Bronchial epithelial cell (primary cell): ENCODE results near the gene ZSCAN4. TPM values are rescaled to one million over a fixed set of nuclear protein-coding genes. Genes with fewer than 3 reads are reported as not detected.

ENCODE experiments used
- DNase-seq: peaks from one replicate; pipeline ENCODE4 v3.0.0-alpha.2; 2010; ENCODE audit warnings: low read depth
- FAIRE-seq: peaks from 2 replicates; lab custom pipeline; 2011; peaks lifted over from hg19 to GRCh38; lab: Jason Lieb, UNC
- H3K27me3 ChIP-seq: 2 replicates; pipeline ENCODE4 v1.5.1; 2011; ENCODE audit warnings: low read length; ENCODE audit not compliant: control insufficient read depth, insufficient read depth
- H3K36me3 ChIP-seq: 2 replicates; pipeline ENCODE4 v1.5.1; 2011; ENCODE audit warnings: low read length; ENCODE audit not compliant: control insufficient read depth, insufficient read depth
- H3K4me3 ChIP-seq: 2 replicates; pipeline ENCODE4 v1.5.1; 2011; ENCODE audit warnings: mild to moderate bottlenecking, low read depth, low read length, control low read depth
- CTCF ChIP-seq: IDR thresholded peaks from 2 replicates; pipeline ENCODE4 v1.5.1; 2011; ENCODE audit warnings: mild to moderate bottlenecking, moderate library complexity, low read length, control low read depth, inconsistent platforms; ENCODE audit not compliant: insufficient read depth, severe bottlenecking
- total RNA-seq: library from RNA; depleted of rRNA; stranded (reverse); fragments of >200 nt; gene quantifications from 2 replicates; pipeline ENCODE4 v1.2.1, GENCODE V29; 2014

The ZSCAN4 gene
- total RNA-seq, 1 donor from 2014 or later = not detected

GRCh38 chr19:57682226-57682766 lies 13.6 kb downstream of the ZSCAN4 start:
- TF ChIP-seq CTCF = no peak
- FAIRE-seq (no peak), DNase-seq (no peak)

GRCh38 chr19:57686727-57687126 lies 18.0 kb downstream of the ZSCAN4 start:
- H3K4me3 ChIP-seq = no peak overlapping the region
- H3K36me3 ChIP-seq = peaks cover 23% of the 10 kb centered on the region
- no peak for DNase-seq
- H3K27me3 ChIP-seq = no peaks in the 10 kb centered on the region
- no peak for FAIRE-seq
- no peak for TF ChIP-seq CTCF

More at GRCh38 chr19:57682226-57682766, 13.6 kb downstream of the ZSCAN4 start:
- no peaks in the 10 kb centered on the region for H3K27me3 ChIP-seq
- H3K4me3 ChIP-seq = peak overlapping the region; percentile 87
- H3K36me3 ChIP-seq = peaks cover 23% of the 10 kb centered on the region

- no peak for FAIRE-seq
- H3K27me3 ChIP-seq = no peaks in the 10 kb centered on the region
- H3K36me3 ChIP-seq = peaks cover 23% of the 10 kb centered on the region
- DNase-seq = no peak
- no peak for TF ChIP-seq CTCF
- H3K4me3 ChIP-seq = no peak overlapping the region
These were observed 18.8 kb downstream of the ZSCAN4 start for GRCh38 chr19:57687363-57688010.

- Histone ChIP-seq H3K36me3 (peaks cover 24% of the 10 kb centered on the region), H3K4me3 (no peak overlapping the region), H3K27me3 (no peaks in the 10 kb centered on the region)
- TF ChIP-seq CTCF = no peak
- FAIRE-seq (no peak), DNase-seq (peak; percentile 22)
These were observed 19.5 kb downstream of the ZSCAN4 start for GRCh38 chr19:57688011-57688763.

GRCh38 chr19:57689750-57690149 lies 21.0 kb downstream of the ZSCAN4 start:
- no peak for FAIRE-seq
- no peak overlapping the region for H3K4me3 ChIP-seq
- peaks cover 19% of the 10 kb centered on the region for H3K36me3 ChIP-seq
- DNase-seq = peak; percentile 91
- no peak for TF ChIP-seq CTCF
- H3K27me3 ChIP-seq = no peaks in the 10 kb centered on the region
